K562 (cell line): ENCODE results near the gene ZFPM1. TPM values are rescaled to one million over a fixed set of nuclear protein-coding genes. Genes with fewer than 3 reads are reported as not detected.
A peak's percentile ranks its signal among the peaks of the same experiment; 100 is the strongest.

Experiments
- ATAC-seq: fragments of 200-7000 bp; cut with Tn5 transposase; 3 replicates; pipeline ENCODE4 v1.9.1; 2020; ENCODE audit warnings: moderate library complexity
- BruUV-seq: library from RNA; stranded (reverse); fragments of 400-500 nt; replicated peaks from 2 replicates; lab custom pipeline; 2021; lab: Mats Ljungman, UMichigan
- CTCF ChIA-PET: fragments of 300-600 bp; formaldehyde crosslinking; extraction: SDS; loops from one replicate; lab custom pipeline; 2021; ENCODE audit warnings: low intra/inter-chr PET ratio; lab: Yijun Ruan, JAX
- POLR2A ChIA-PET: fragments of 300-600, 350-650 bp; sonication (Branson Sonifier 250); formaldehyde crosslinking; extraction: SDS; loops from one replicate; lab custom pipeline; 2021; ENCODE audit warnings: antibody characterized with exemption, inconsistent platforms; lab: Yijun Ruan, JAX
- DNase-seq, 4 experiments: peaks; one replicate each; pipeline versions ENCODE4 v3.0.0 to v3.0.0-alpha.2; 2011 to 2018; ENCODE audit warnings: low spot score in 3 of 4, mixed read lengths in 3 of 4; ENCODE audit errors: extremely low read depth in 1 of 4
- FAIRE-seq: peaks from 2 replicates; lab custom pipeline; 2011; peaks lifted over from hg19 to GRCh38; lab: Jason Lieb, UNC
- H2AFZ ChIP-seq: 2 replicates; pipeline ENCODE4 v1.6.0; 2011; ENCODE audit warnings: low read depth, low read length, control low read depth, inconsistent platforms
- H3K27ac ChIP-seq: fragments of 200-600 bp; 3 replicates; pipeline ENCODE4 v1.8.0; 2011; ENCODE audit warnings: low read depth, mild to moderate bottlenecking, control low read depth, inconsistent platforms, low read length, moderate library complexity, mixed read lengths; ENCODE audit errors: extremely low read depth
- H3K27me3 ChIP-seq, 2 experiments: fragments of 300-600 bp in 1 of 2; 2 replicates in 1 of 2; 3 replicates in 1 of 2; pipeline versions ENCODE4 v1.6.0 to v1.8.0; 2011; ENCODE audit warnings: inconsistent platforms in 2 of 2, low read length in 2 of 2, mild to moderate bottlenecking in 1 of 2, mixed read lengths in 1 of 2, moderate library complexity in 1 of 2; ENCODE audit not compliant: control insufficient read depth in 2 of 2, insufficient read depth in 2 of 2
- H3K36me3 ChIP-seq: fragments of 300-600 bp; 3 replicates; pipeline ENCODE4 v1.8.0; 2011; ENCODE audit warnings: mild to moderate bottlenecking, low read length, inconsistent platforms; ENCODE audit not compliant: control insufficient read depth, insufficient read depth
- H3K4me1 ChIP-seq, 2 experiments: fragments of 200-600 bp in 1 of 2; replicated peaks in 1 of 2; 2 replicates in 1 of 2; 3 replicates in 1 of 2; pipeline versions ENCODE4 v1.5.1 to v1.8.0; 2011; ENCODE audit warnings: inconsistent platforms in 2 of 2, low read length in 2 of 2, mild to moderate bottlenecking in 1 of 2, mixed read lengths in 1 of 2, moderate library complexity in 1 of 2; ENCODE audit not compliant: control insufficient read depth in 2 of 2, insufficient read depth in 2 of 2
- H3K4me2 ChIP-seq: 2 replicates; pipeline ENCODE4 v1.6.1; 2011; ENCODE audit warnings: low read length, control low read depth, inconsistent platforms, mixed read lengths; ENCODE audit not compliant: insufficient read depth
- H3K4me3 ChIP-seq: fragments of 200-600 bp; sonication (generic), shearing (Covaris generic); 2 replicates; pipeline ENCODE4 v1.5.1; 2016; ENCODE audit warnings: control low read depth, inconsistent platforms
- H3K79me2 ChIP-seq: fragments of 200-600 bp; 3 replicates; pipeline ENCODE4 v1.8.0; 2011; ENCODE audit warnings: low read length, inconsistent platforms; ENCODE audit not compliant: control insufficient read depth, insufficient read depth
- H3K9ac ChIP-seq, 2 experiments: 2 replicates each; pipeline versions ENCODE4 v1.6.0 to v1.6.1; 2011; ENCODE audit warnings: low read depth in 2 of 2, low read length in 2 of 2, control low read depth in 1 of 2, inconsistent platforms in 1 of 2, mild to moderate bottlenecking in 1 of 2, mixed read lengths in 1 of 2; ENCODE audit not compliant: insufficient read depth in 1 of 2
- H3K9me1 ChIP-seq: one replicate; pipeline ENCODE4 v1.6.0; 2011; ENCODE audit warnings: inconsistent platforms, mild to moderate bottlenecking, low read length, moderate library complexity; ENCODE audit not compliant: control insufficient read depth, insufficient read depth
- H3K9me3 ChIP-seq: replicated peaks from 2 replicates; pipeline ENCODE4 v1.5.1; 2011; ENCODE audit warnings: low read depth, low read length, inconsistent platforms; ENCODE audit not compliant: control insufficient read depth, insufficient read depth
- H4K20me1 ChIP-seq: replicated peaks from 2 replicates; pipeline ENCODE4 v1.6.1; 2011; ENCODE audit warnings: low read length, inconsistent platforms, mixed read lengths; ENCODE audit not compliant: control insufficient read depth, insufficient read depth
- DPF2 ChIP-seq: fragments of 450-650 bp; IDR thresholded peaks from 2 replicates; pipeline ENCODE4 v1.6.1; 2016
- NR4A1 ChIP-seq, 2 experiments: fragments of 250-450 bp in 1 of 2; fragments of 450-650 bp in 1 of 2; sonication (Bioruptor Pico) in 1 of 2; IDR thresholded peaks; 2 replicates each; pipeline versions ENCODE4 v1.4.0 to v1.6.1; 2016 to 2020; ENCODE audit warnings: mild to moderate bottlenecking in 2 of 2, missing compliant biosample characterization in 1 of 2, missing genetic modification characterization in 1 of 2, moderate library complexity in 1 of 2
- POLR2G ChIP-seq: fragments of 200-400 bp; formaldehyde crosslinking; IDR thresholded peaks from 2 replicates; pipeline ENCODE4 v1.6.1; 2017; ENCODE audit warnings: low read depth, mild to moderate bottlenecking, antibody characterized with exemption, low read length, moderate library complexity
- PPARD ChIP-seq: fragments of 250-450 bp; sonication (Bioruptor Pico); IDR thresholded peaks from 2 replicates; pipeline ENCODE4 v1.8.0; 2022; ENCODE audit warnings: inconsistent platforms, mild to moderate bottlenecking, moderate library complexity
- RBFOX2 ChIP-seq: fragments of 200-400 bp; formaldehyde crosslinking; IDR thresholded peaks from 2 replicates; pipeline ENCODE4 v1.6.1; 2017; ENCODE audit warnings: low read depth, mild to moderate bottlenecking, low read length, moderate library complexity
- SREBF2 ChIP-seq: sonication (generic); formaldehyde crosslinking; IDR thresholded peaks from 2 replicates; pipeline ENCODE4 v1.4.0; 2020; ENCODE audit warnings: mild to moderate bottlenecking, missing genetic modification reagents
- WGBS: fragments of 100-300 bp; shearing (Covaris generic); methylation state at CpG from one replicate; pipeline ENCODE4 v1.1.6; 2016; ENCODE audit warnings: low coverage, mixed read lengths; ENCODE audit not compliant: insufficient coverage; ENCODE audit errors: missing lambda C conversion rate; 5-methylcytosine and 5-hydroxymethylcytosine counted together
- in situ Hi-C: fragments of 300-500 bp; cut with MboI; formaldehyde crosslinking; loops from 4 replicates; pipeline ENCODE4 v1.15.0; 2018; ENCODE audit warnings: inconsistent platforms, mixed read lengths
- intact Hi-C: fragments of 100-400 bp; cut with micrococcal nuclease; formaldehyde crosslinking; loops from 2 replicates; pipeline ENCODE4 v1.14.2; 2022
- polyA plus RNA-seq, 8 experiments: library from polyadenylated mRNA; depleted of rRNA in 4 of 8; stranded (reverse) in 5 of 8; unstranded in 3 of 8; fragments of >200 nt; fragmentation: Nextera tagmentation in 2 of 8; fragmentation: Illumina TruSeq in 1 of 8; extraction: Ambion mirVana in 2 of 8; extraction: Trizol in 1 of 8; gene quantifications; 2 replicates each; pipeline versions ENCODE4 v1.2.1 to v1.2.3, GENCODE V29; 2011 to 2014; ENCODE audit warnings: inconsistent platforms in 1 of 8, missing spikeins in 1 of 8
- total RNA-seq, 7 experiments: library from RNA; depleted of rRNA in 6 of 7; stranded (reverse); fragments of >200 nt in 6 of 7; fragmentation: Illumina TruSeq in 2 of 7; extraction: Trizol in 2 of 7; gene quantifications; 2 replicates each; pipeline versions ENCODE4 v1.2.1 to v1.2.3, GENCODE V29; 2011 to 2021; ENCODE audit warnings: low replicate concordance in 1 of 7
- TF ChIP-seq, protein P1 (sequence below): sonication (generic); formaldehyde crosslinking; IDR thresholded peaks from 2 replicates; pipeline ENCODE4 v1.8.1; 2023; ENCODE audit warnings: mild to moderate bottlenecking, missing genetic modification reagents
- TF ChIP-seq, protein P2 (sequence below): fragments of 200-800 bp; sonication (Bioruptor generic); IDR thresholded peaks from 2 replicates; pipeline ENCODE4 v1.6.1; 2017; ENCODE audit warnings: missing genetic modification characterization, missing compliant biosample characterization
- TF ChIP-seq, protein P3 (sequence below): fragments of 450-650 bp; IDR thresholded peaks from 2 replicates; pipeline ENCODE4 v1.6.1; 2017; ENCODE audit warnings: antibody characterized with exemption, mild to moderate bottlenecking
- TF ChIP-seq, protein P4 (sequence below), 3 experiments: fragments of 200-800 bp in 1 of 3; sonication (Bioruptor generic) in 1 of 3; sonication (generic) in 1 of 3; formaldehyde crosslinking in 1 of 3; IDR thresholded peaks; 2 replicates each; pipeline versions ENCODE4 v1.6.1 to v1.8.0; 2016 to 2022; ENCODE audit warnings: mild to moderate bottlenecking in 2 of 3, missing compliant biosample characterization in 2 of 3, missing genetic modification characterization in 2 of 3, missing genetic modification reagents in 1 of 3

ZFPM1 gene
- total and polyA plus RNA-seq, 9 of the 15 experiments (the other 6 are each of a cell fraction or from before 2014, with no cell fraction given): 0.03 to 35.9 (median 1.4) TPM

DNA sequence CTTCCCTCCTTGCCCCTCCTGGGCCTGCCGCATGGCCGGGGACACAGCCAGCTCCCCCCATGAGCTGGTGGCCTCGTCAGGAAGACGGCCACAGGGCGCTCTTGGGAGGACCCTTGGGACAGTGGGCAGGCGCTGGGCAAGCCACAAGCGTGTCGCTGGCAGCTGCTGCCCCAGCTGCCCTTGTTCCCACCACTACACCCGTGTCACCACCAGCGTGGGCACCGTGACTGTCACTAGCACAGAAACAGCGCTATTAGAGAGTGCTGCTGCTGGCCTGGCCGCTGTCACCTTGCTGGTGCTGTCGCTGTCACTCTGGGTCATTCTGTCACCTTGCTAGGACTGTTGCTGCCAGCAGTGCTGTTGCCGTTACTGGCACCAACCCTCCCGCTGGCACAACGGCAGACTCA lies 47.2 kb downstream of the ZFPM1 start:
- peaks cover 62 to 96% of the 10 kb centered on the region in 2 experiments for H3K4me1 ChIP-seq
- peak overlapping the region; percentile 6 to 77; a peak in 2 of 4 replicates for H3K9ac ChIP-seq
- 84% methylated on average over 14 of the region's 17 CpGs for WGBS
- H3K9me1 ChIP-seq: no peaks in the 10 kb centered on the region
- H3K9me3 ChIP-seq: no peaks in the 10 kb centered on the region
- peaks cover 54% of the 10 kb centered on the region; the same call in 2 of the 3 replicates for H3K36me3 ChIP-seq
- peak overlapping the region; percentile 7; the same call in 2 of the 3 replicates for H3K27ac ChIP-seq
- no peak overlapping the region for H3K4me2 ChIP-seq
- TF ChIP-seq PPARD (CRISPR knock-in tag) (no peak), POLR2G (peak; percentile 51; the same call in 1 of the 2 replicates), DPF2 (no peak), NR4A1 (CRISPR knock-in tag; IDR thresholded peaks at IDR 0.05) (peak; percentile 24; the same call in 1 of the 2 replicates), NR4A1 (tag; IDR thresholded peaks at IDR 0.05) (no peak), SREBF2 (no peak), RBFOX2 (0 out of 2 replicates have a peak, but pooled peaks have one; percentile 7)
- TF ChIP-seq, protein P1, sequence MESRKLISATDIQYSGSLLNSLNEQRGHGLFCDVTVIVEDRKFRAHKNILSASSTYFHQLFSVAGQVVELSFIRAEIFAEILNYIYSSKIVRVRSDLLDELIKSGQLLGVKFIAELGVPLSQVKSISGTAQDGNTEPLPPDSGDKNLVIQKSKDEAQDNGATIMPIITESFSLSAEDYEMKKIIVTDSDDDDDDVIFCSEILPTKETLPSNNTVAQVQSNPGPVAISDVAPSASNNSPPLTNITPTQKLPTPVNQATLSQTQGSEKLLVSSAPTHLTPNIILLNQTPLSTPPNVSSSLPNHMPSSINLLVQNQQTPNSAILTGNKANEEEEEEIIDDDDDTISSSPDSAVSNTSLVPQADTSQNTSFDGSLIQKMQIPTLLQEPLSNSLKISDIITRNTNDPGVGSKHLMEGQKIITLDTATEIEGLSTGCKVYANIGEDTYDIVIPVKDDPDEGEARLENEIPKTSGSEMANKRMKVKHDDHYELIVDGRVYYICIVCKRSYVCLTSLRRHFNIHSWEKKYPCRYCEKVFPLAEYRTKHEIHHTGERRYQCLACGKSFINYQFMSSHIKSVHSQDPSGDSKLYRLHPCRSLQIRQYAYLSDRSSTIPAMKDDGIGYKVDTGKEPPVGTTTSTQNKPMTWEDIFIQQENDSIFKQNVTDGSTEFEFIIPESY (CRISPR knock-in tag): peak; percentile 72
- TF ChIP-seq, protein P2, sequence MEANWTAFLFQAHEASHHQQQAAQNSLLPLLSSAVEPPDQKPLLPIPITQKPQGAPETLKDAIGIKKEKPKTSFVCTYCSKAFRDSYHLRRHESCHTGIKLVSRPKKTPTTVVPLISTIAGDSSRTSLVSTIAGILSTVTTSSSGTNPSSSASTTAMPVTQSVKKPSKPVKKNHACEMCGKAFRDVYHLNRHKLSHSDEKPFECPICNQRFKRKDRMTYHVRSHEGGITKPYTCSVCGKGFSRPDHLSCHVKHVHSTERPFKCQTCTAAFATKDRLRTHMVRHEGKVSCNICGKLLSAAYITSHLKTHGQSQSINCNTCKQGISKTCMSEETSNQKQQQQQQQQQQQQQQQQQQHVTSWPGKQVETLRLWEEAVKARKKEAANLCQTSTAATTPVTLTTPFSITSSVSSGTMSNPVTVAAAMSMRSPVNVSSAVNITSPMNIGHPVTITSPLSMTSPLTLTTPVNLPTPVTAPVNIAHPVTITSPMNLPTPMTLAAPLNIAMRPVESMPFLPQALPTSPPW (CRISPR knock-in tag): 0 out of 2 replicates have a peak, but pooled peaks have one; percentile 7
- TF ChIP-seq, protein P3, sequence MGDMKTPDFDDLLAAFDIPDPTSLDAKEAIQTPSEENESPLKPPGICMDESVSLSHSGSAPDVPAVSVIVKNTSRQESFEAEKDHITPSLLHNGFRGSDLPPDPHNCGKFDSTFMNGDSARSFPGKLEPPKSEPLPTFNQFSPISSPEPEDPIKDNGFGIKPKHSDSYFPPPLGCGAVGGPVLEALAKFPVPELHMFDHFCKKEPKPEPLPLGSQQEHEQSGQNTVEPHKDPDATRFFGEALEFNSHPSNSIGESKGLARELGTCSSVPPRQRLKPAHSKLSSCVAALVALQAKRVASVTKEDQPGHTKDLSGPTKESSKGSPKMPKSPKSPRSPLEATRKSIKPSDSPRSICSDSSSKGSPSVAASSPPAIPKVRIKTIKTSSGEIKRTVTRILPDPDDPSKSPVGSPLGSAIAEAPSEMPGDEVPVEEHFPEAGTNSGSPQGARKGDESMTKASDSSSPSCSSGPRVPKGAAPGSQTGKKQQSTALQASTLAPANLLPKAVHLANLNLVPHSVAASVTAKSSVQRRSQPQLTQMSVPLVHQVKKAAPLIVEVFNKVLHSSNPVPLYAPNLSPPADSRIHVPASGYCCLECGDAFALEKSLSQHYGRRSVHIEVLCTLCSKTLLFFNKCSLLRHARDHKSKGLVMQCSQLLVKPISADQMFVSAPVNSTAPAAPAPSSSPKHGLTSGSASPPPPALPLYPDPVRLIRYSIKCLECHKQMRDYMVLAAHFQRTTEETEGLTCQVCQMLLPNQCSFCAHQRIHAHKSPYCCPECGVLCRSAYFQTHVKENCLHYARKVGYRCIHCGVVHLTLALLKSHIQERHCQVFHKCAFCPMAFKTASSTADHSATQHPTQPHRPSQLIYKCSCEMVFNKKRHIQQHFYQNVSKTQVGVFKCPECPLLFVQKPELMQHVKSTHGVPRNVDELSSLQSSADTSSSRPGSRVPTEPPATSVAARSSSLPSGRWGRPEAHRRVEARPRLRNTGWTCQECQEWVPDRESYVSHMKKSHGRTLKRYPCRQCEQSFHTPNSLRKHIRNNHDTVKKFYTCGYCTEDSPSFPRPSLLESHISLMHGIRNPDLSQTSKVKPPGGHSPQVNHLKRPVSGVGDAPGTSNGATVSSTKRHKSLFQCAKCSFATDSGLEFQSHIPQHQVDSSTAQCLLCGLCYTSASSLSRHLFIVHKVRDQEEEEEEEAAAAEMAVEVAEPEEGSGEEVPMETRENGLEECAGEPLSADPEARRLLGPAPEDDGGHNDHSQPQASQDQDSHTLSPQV: peak; percentile 46
- TF ChIP-seq, protein P4, sequence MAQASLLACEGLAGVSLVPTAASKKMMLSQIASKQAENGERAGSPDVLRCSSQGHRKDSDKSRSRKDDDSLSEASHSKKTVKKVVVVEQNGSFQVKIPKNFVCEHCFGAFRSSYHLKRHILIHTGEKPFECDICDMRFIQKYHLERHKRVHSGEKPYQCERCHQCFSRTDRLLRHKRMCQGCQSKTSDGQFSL (CRISPR knock-in tag; IDR thresholded peaks at IDR 0.05): peak; percentile 63; the same call in 1 of the 2 replicates
- TF ChIP-seq, protein P4 (tag; IDR thresholded peaks at IDR 0.05): no peak
- ATAC-seq (no peak), DNase-seq (no peak), FAIRE-seq (no peak)
- peaks cover under 1% of the 10 kb centered on the region; the same call in 1 of the 2 replicates for H4K20me1 ChIP-seq
- no peaks in the 10 kb centered on the region for H3K27me3 ChIP-seq
- H3K79me2 ChIP-seq: peaks cover 65% of the 10 kb centered on the region
- H3K4me3 ChIP-seq: no peak overlapping the region
- no TSS peak for BruUV-seq
- ChIA-PET CTCF (no interaction called here), POLR2A (interaction anchor here (0.5 to 0.7 kb wide), 2 partner anchors 694 to 1159 kb away, joined by 3 read pairs; no protein-coding TSS in a partner anchor)
- in situ Hi-C loops (no loop called here), intact Hi-C loops (no loop called here)
- H2AFZ ChIP-seq: no peak overlapping the region
